ENCODE results near the gene GABRE. TPM values are rescaled to one million over a fixed set of nuclear protein-coding genes. Genes with fewer than 3 reads are reported as not detected.

GABRE gene
- polyA plus RNA-seq, 1 experiment, result 13.9 TPM

DNA sequence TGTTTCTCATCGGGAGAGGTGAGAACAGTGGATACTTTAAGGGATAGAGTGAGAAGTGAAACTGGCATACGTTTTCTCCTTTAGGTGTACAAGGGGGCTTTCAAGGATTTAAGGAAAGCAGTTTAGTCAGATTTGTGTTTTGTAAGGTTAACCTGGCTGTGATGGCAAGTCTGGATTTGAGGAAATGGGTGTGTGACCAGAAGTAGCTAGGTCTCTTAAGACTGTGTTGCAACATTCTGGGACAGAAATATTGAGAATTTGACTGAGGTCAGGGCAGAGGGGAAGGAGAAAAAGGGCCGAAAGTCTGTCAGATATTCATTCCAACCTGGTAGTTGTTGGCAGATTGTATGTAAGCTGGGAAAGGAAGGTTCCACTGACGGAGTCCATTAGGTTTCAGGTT lies 10.4 kb upstream of the GABRE start:
- no peak overlapping the region for H3K4me3 ChIP-seq (ENCODE audit: low read depth, low read length)
- H3K27me3 ChIP-seq (ENCODE audit: control insufficient read depth, insufficient read depth, low read length), result no peaks in the 10 kb centered on the region
- ChIA-PET POLR2A (interaction anchor here (1.8 kb wide), 1 partner anchor 12 kb away, joined by 5 read pairs; no protein-coding TSS in a partner anchor), CTCF (no interaction called here)
- H3K9me3 ChIP-seq (ENCODE audit: control insufficient read depth, insufficient read depth, low read length), result no peaks in the 10 kb centered on the region
- no peak overlapping the region for H3K27ac ChIP-seq (ENCODE audit: low read depth, low read length)
- no peak for DNase-seq (ENCODE audit: low read depth, low spot score)
- TF ChIP-seq, protein P1, sequence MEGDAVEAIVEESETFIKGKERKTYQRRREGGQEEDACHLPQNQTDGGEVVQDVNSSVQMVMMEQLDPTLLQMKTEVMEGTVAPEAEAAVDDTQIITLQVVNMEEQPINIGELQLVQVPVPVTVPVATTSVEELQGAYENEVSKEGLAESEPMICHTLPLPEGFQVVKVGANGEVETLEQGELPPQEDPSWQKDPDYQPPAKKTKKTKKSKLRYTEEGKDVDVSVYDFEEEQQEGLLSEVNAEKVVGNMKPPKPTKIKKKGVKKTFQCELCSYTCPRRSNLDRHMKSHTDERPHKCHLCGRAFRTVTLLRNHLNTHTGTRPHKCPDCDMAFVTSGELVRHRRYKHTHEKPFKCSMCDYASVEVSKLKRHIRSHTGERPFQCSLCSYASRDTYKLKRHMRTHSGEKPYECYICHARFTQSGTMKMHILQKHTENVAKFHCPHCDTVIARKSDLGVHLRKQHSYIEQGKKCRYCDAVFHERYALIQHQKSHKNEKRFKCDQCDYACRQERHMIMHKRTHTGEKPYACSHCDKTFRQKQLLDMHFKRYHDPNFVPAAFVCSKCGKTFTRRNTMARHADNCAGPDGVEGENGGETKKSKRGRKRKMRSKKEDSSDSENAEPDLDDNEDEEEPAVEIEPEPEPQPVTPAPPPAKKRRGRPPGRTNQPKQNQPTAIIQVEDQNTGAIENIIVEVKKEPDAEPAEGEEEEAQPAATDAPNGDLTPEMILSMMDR (IDR thresholded peaks at IDR 0.05; ENCODE audit: low read depth, low read length), result no peak

DNA sequence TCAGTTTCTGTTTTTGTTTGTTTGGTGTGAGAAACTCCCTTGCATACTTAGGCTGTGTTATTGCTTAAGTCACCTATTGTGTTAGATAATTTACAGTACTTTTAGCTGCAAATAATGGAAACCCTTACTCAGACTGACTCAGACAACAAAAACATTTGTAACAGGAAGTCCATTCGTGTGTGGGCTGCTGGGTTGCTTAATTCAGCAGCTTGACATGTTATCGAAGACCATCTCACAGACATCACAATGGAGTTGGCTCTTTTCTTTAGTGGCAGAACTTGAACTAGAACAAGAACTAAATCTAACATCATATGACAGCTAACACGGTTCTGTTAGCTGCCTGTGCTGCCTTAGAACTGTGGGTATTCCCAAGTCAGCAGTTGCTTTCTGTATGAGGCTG lies 9.9 kb upstream of the GABRE start:
- Histone ChIP-seq H3K9me3 (ENCODE audit: control insufficient read depth, insufficient read depth, low read length) (no peaks in the 10 kb centered on the region), H3K27ac (ENCODE audit: low read depth, low read length) (no peak overlapping the region), H3K27me3 (ENCODE audit: control insufficient read depth, insufficient read depth, low read length) (no peaks in the 10 kb centered on the region), H3K4me3 (ENCODE audit: low read depth, low read length) (no peak overlapping the region)
- TF ChIP-seq, protein P1 (IDR thresholded peaks at IDR 0.05; ENCODE audit: low read depth, low read length), result no peak
- ChIA-PET POLR2A (interaction anchor here (1.8 kb wide), 1 partner anchor 11 kb away, joined by 5 read pairs; no protein-coding TSS in a partner anchor), CTCF (no interaction called here)
- DNase-seq (ENCODE audit: low read depth, low spot score), result no peak

DNA sequence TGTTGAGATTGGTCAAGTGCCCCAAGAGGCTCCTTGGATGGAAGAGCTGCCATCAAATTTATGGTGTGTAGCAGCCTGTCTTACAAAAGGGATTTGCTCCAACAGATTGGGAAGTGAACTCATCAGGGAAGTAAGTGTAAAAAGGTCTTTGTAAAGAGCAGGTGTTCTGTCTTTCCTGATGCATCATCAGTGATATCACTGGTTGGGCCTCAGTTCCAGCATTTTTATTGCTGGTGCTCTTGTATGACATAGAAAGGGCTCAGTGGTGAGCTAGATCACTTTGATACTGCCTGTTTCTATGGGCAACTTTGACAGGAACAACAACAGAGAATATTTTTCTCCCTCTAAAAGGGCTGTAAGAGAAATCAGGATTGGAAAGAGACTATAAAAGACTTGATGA lies 8.7 kb upstream of the GABRE start:
- TF ChIP-seq, protein P1 (IDR thresholded peaks at IDR 0.05; ENCODE audit: low read depth, low read length), result no peak
- POLR2A ChIA-PET, result no interaction called here
- H3K9me3 ChIP-seq (ENCODE audit: control insufficient read depth, insufficient read depth, low read length), result no peaks in the 10 kb centered on the region
- CTCF ChIA-PET, result no interaction called here
- no peak overlapping the region for H3K4me3 ChIP-seq (ENCODE audit: low read depth, low read length)
- no peak overlapping the region for H3K27ac ChIP-seq (ENCODE audit: low read depth, low read length)
- DNase-seq (ENCODE audit: low read depth, low spot score), result no peak
- H3K27me3 ChIP-seq (ENCODE audit: control insufficient read depth, insufficient read depth, low read length), result no peaks in the 10 kb centered on the region

DNA sequence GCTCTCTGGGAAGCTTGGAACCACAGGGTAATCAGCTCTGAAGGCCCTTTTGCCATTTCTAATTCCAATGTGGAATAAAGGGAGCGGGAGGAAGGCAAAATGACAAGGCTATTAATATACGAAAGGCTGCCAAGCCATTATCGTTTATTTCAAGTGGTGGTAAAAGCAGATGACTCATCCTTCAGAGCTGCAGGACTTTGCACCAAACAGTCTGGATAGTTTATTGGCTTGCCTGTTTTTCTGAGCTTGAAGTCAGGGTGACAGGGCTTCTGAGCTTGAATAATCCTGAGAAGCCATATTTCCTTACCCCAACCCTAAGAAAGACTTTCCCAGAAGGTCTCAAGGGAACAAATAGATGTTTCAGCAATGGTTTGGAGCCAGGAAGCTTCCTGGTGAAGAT lies 7.7 kb upstream of the GABRE start:
- Histone ChIP-seq H3K4me3 (ENCODE audit: low read depth, low read length) (no peak overlapping the region), H3K27me3 (ENCODE audit: control insufficient read depth, insufficient read depth, low read length) (no peaks in the 10 kb centered on the region), H3K9me3 (ENCODE audit: control insufficient read depth, insufficient read depth, low read length) (no peaks in the 10 kb centered on the region), H3K27ac (ENCODE audit: low read depth, low read length) (no peak overlapping the region)
- peak; percentile 11 for DNase-seq (ENCODE audit: low read depth, low spot score)
- ChIA-PET POLR2A (no interaction called here), CTCF (interaction anchor here (0.6 kb wide), 1 partner anchor 450 kb away, joined by 3 read pairs; no protein-coding TSS in a partner anchor)
- TF ChIP-seq, protein P1 (IDR thresholded peaks at IDR 0.05; ENCODE audit: low read depth, low read length), result no peak

DNA sequence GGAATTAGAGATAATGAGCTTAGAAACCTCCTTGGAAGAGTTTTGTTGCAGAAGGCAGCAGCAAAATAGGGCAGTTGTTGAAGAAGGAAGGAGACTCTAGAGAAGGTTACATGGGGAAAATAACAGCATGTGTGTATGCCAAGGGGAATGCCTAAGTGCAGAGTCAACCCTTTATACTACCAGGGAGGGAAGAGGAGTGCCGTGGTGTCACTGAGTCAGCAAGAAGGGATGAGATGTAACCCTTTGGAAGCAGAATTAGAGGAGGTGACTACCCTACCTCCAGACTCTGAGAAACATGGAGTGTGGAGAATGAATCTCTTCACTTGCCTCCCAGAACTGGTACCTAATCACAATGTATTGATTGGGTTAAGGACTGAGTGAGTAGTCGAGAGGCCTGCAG lies 6.7 kb upstream of the GABRE start:
- CTCF ChIA-PET, result no interaction called here
- Histone ChIP-seq H3K9me3 (ENCODE audit: control insufficient read depth, insufficient read depth, low read length) (no peaks in the 10 kb centered on the region), H3K4me3 (ENCODE audit: low read depth, low read length) (no peak overlapping the region), H3K27me3 (ENCODE audit: control insufficient read depth, insufficient read depth, low read length) (no peaks in the 10 kb centered on the region), H3K27ac (ENCODE audit: low read depth, low read length) (no peak overlapping the region)
- POLR2A ChIA-PET, result no interaction called here
- TF ChIP-seq, protein P1 (IDR thresholded peaks at IDR 0.05; ENCODE audit: low read depth, low read length), result no peak
- no peak for DNase-seq (ENCODE audit: low read depth, low spot score)
